Stromal cell of bone marrow (primary cell): ENCODE data around the gene BRDT.

Source experiments
- DNase-seq: peaks from one replicate; pipeline ENCODE4 v3.0.0-alpha.2; 2012; ENCODE audit warnings: low read depth

The BRDT gene

GRCh38 chr1:91949356-91949699 is at the start of gene BRDT:
BRDT (plus strand) TSS chr1:91949401; CDS start chr1:91962755, 13,354 bp downstream.
- DNase-seq: no peak

- peak; percentile 83 for DNase-seq
These were observed 48.6 kb upstream of the BRDT start for GRCh38 chr1:91900562-91900961.

GRCh38 chr1:91901231-91901630 is 48.0 kb upstream of the BRDT start:
- no peak for DNase-seq

- DNase-seq: no peak
These were observed 36.9 kb upstream of the BRDT start for GRCh38 chr1:91912266-91912665.

- no peak for DNase-seq
These were observed 36.2 kb upstream of the BRDT start for GRCh38 chr1:91913018-91913417.

- no peak for DNase-seq
These were observed 33.2 kb upstream of the BRDT start for GRCh38 chr1:91916046-91916445.

GRCh38 chr1:91916811-91917460 is 32.3 kb upstream of the BRDT start:
- no peak for DNase-seq

- DNase-seq: no peak
These were observed 29.2 kb upstream of the BRDT start for GRCh38 chr1:91919962-91920361.

GRCh38 chr1:91924146-91924545 is 25.1 kb upstream of the BRDT start:
- DNase-seq: peak; percentile 83

- no peak for DNase-seq
These were observed 23.4 kb upstream of the BRDT start for GRCh38 chr1:91925644-91926435.

GRCh38 chr1:91928026-91928425 is 21.2 kb upstream of the BRDT start:
- DNase-seq: no peak

- no peak for DNase-seq
These were observed 20.0 kb upstream of the BRDT start for GRCh38 chr1:91929250-91929649.

- DNase-seq: no peak
These were observed 11.6 kb upstream of the BRDT start for GRCh38 chr1:91937613-91938012.

- DNase-seq: no peak
These were observed 8.7 kb upstream of the BRDT start for GRCh38 chr1:91940496-91940895.

- DNase-seq: no peak
These were observed 5.1 kb upstream of the BRDT start for GRCh38 chr1:91944087-91944486.

- DNase-seq: no peak
These were observed 1.1 kb upstream of the BRDT start for GRCh38 chr1:91948097-91948496.

- no peak for DNase-seq
These were observed 473 bp upstream of the BRDT start for GRCh38 chr1:91948501-91949355.

GRCh38 chr1:91952187-91952586 is 3.0 kb downstream of the BRDT start:
- DNase-seq: no peak

GRCh38 chr1:91958926-91959325 is 9.7 kb downstream of the BRDT start:
- no peak for DNase-seq

- no peak for DNase-seq
These were observed 19.1 kb downstream of the BRDT start for GRCh38 chr1:91968334-91968733.

- DNase-seq: no peak
These were observed 30.2 kb downstream of the BRDT start for GRCh38 chr1:91979383-91979782.

- no peak for DNase-seq
These were observed 31.5 kb downstream of the BRDT start for GRCh38 chr1:91980663-91981062.
